RWPE1 (cell line): ENCODE data around the gene SDF2L1.
"Not testable (repeated sequence)": the region's sequence is repeated elsewhere in the genome, so short reads cannot be mapped to it uniquely, and the experiment has no call there.

Experiments
- CTCF ChIA-PET: fragments of 350-600 bp; sonication (Branson Sonifier 250); formaldehyde crosslinking; extraction: SDS; loops from one replicate; lab custom pipeline; 2021; lab: Yijun Ruan, JAX
- POLR2A ChIA-PET: fragments of 400-600 bp; formaldehyde crosslinking; extraction: SDS; loops from one replicate; lab custom pipeline; 2020; ENCODE audit warnings: antibody characterized with exemption; ENCODE audit not compliant: low non-redundant PET; lab: Yijun Ruan, JAX
- DNase-seq: peaks from one replicate; pipeline ENCODE4 v3.0.0; 2012; ENCODE audit warnings: low spot score
- H3K27ac ChIP-seq: fragments of 450-650 bp; 2 replicates; pipeline ENCODE4 v1.5.1; 2017
- TF ChIP-seq, protein P1 (sequence below): fragments of 450-650 bp; conservative IDR thresholded peaks from 2 replicates; pipeline ENCODE4 v1.5.1; 2017; ENCODE audit warnings: low read depth, mild to moderate bottlenecking

Gene SDF2L1

DNA sequence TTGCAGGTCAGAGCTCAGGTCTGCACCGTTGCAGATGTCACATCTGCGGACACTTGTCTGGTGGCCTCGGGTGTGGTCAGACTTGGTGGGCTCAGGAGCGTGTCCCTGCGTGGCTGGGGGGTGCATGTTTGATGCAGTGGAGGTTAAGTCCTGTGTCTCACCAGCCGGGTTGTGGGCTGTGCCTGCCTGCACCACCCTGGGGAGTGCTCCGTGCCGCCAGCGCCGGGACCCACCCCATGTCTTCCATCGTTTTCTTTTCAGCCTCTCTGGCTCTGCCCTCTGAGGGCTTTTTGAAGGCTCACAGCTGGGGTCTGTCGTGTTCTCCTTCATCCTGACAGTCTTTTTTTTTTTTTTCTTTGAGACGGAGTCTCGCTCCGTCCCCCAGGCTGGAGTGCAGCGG, 49.7 kb downstream of the SDF2L1 start:
- ChIA-PET POLR2A (no interaction called here), CTCF (no interaction called here)
- no peak for DNase-seq
- no peak overlapping the region for H3K27ac ChIP-seq
- TF ChIP-seq, protein P1, sequence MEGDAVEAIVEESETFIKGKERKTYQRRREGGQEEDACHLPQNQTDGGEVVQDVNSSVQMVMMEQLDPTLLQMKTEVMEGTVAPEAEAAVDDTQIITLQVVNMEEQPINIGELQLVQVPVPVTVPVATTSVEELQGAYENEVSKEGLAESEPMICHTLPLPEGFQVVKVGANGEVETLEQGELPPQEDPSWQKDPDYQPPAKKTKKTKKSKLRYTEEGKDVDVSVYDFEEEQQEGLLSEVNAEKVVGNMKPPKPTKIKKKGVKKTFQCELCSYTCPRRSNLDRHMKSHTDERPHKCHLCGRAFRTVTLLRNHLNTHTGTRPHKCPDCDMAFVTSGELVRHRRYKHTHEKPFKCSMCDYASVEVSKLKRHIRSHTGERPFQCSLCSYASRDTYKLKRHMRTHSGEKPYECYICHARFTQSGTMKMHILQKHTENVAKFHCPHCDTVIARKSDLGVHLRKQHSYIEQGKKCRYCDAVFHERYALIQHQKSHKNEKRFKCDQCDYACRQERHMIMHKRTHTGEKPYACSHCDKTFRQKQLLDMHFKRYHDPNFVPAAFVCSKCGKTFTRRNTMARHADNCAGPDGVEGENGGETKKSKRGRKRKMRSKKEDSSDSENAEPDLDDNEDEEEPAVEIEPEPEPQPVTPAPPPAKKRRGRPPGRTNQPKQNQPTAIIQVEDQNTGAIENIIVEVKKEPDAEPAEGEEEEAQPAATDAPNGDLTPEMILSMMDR, result no peak

DNA sequence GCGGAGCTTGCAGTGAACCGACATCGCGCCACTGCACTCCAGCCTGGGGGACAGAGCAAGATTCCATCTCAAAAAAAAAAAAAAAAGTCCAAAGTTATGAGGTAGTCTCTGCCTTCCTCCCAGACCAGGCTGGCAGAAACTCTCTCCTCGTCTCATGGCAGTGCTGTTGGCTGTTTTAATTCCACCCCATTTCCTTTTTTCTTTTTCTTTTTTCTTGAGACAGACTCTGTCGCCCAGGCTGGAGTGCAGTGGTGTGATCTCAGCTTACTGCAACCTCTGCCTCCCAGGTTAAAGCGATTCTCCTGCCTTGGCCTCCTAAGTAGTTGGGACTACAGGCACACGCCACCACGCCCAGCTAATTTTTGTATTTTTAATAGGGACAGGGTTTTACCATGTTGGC, 50.8 kb downstream of the SDF2L1 start:
- H3K27ac ChIP-seq, POLR2A ChIA-PET, DNase-seq, CTCF ChIA-PET: not testable (repeated sequence)

DNA sequence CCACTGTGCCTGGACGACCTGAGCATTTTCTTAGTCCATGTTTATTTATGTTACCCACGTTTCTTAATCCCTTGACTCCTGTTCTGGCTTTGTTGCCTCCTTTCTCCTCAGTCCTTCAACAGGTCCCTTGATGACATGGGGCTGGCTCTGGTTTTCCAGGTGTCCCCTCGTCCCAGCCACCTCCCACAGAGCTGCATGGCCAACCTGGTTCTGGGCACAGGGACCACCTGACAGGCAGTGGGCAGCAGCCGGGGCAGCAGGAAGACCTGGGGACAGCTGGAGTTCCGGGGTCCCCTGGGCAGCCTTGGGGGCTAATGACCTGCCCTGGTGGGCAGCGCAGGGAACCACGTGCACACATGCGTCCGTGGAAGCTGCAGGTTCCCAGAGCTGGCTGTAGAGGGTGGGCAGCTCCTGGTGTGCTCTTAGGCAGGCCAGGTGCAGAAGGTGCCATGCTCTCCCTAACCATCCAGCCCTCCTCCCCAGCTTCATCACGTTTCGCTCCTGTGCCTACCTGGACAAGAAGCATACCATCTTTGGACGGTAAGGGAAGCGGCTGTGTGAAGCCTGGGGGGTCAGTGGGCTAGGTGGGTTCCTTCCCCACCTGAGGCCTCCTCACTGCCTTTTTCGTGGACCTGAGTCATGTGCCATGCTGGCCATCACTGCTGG, 51.4 kb downstream of the SDF2L1 start:
- H3K27ac ChIP-seq, result no peak overlapping the region
- TF ChIP-seq, protein P1, result no peak
- DNase-seq, result no peak
- ChIA-PET CTCF (no interaction called here), POLR2A (no interaction called here)
